Keratinocyte (primary cell): Measurements from ENCODE around the gene AKAP13. TPM values are rescaled to one million over a fixed set of nuclear protein-coding genes. Genes with fewer than 3 reads are reported as not detected.

Experiments used
- DNase-seq: peaks from one replicate; pipeline ENCODE4 v3.0.0-alpha.2; 2011; ENCODE audit warnings: low read depth, missing footprints, low spot score
- FAIRE-seq: peaks from 2 replicates; lab custom pipeline; 2011; peaks lifted over from hg19 to GRCh38; lab: Jason Lieb, UNC
- H2AFZ ChIP-seq: 2 replicates; pipeline ENCODE4 v1.6.0; 2012; ENCODE audit warnings: low read length, control low read depth, inconsistent platforms; ENCODE audit not compliant: control insufficient read depth
- H3K27ac ChIP-seq: 2 replicates; pipeline ENCODE4 v1.5.1; 2011; ENCODE audit warnings: low read length; ENCODE audit not compliant: control insufficient read depth, insufficient read depth
- H3K27me3 ChIP-seq: 3 replicates; pipeline ENCODE4 v1.6.0; 2011; ENCODE audit warnings: low read length; ENCODE audit not compliant: control insufficient read depth, insufficient read depth; ENCODE audit errors: extremely low read depth
- H3K36me3 ChIP-seq, 2 experiments: 2 replicates in 1 of 2; 3 replicates in 1 of 2; pipeline ENCODE4 v1.5.1; 2011; ENCODE audit warnings: low read length in 2 of 2, mild to moderate bottlenecking in 1 of 2; ENCODE audit not compliant: control insufficient read depth in 2 of 2, insufficient read depth in 2 of 2; ENCODE audit errors: extremely low read depth in 1 of 2
- H3K4me1 ChIP-seq: 3 replicates; pipeline ENCODE4 v1.5.1; 2011; ENCODE audit warnings: low read length; ENCODE audit not compliant: control insufficient read depth, insufficient read depth; ENCODE audit errors: extremely low read depth
- H3K4me2 ChIP-seq: 3 replicates; pipeline ENCODE4 v1.6.0; 2011; ENCODE audit warnings: low read depth, low read length; ENCODE audit not compliant: control insufficient read depth, insufficient read depth; ENCODE audit errors: extremely low read depth
- H3K4me3 ChIP-seq, 3 experiments: fragments of 200-600 bp in 1 of 3; sonication (generic) in 1 of 3; 2 replicates in 2 of 3; 3 replicates in 1 of 3; pipeline ENCODE4 v1.5.1; 2011 to 2016; ENCODE audit warnings: low read length in 3 of 3, mild to moderate bottlenecking in 3 of 3, control low read depth in 2 of 3, inconsistent platforms in 1 of 3, low read depth in 1 of 3, mixed read lengths in 1 of 3, mixed run types in 1 of 3, moderate library complexity in 1 of 3; ENCODE audit not compliant: control insufficient read depth in 2 of 3, insufficient read depth in 2 of 3; ENCODE audit errors: extremely low read depth in 1 of 3
- H3K79me2 ChIP-seq: 2 replicates; pipeline ENCODE4 v1.6.0; 2012; ENCODE audit warnings: low read length; ENCODE audit not compliant: control insufficient read depth, insufficient read depth
- H3K9ac ChIP-seq: 3 replicates; pipeline ENCODE4 v1.6.0; 2011; ENCODE audit warnings: low read length; ENCODE audit not compliant: control insufficient read depth, insufficient read depth; ENCODE audit errors: extremely low read depth
- H3K9me1 ChIP-seq: 3 replicates; pipeline ENCODE4 v1.6.0; 2011; ENCODE audit warnings: low read length; ENCODE audit not compliant: control insufficient read depth, insufficient read depth; ENCODE audit errors: extremely low read depth
- H3K9me3 ChIP-seq: 2 replicates; pipeline ENCODE4 v1.5.1; 2012; ENCODE audit warnings: low read depth, low read length; ENCODE audit not compliant: control insufficient read depth
- H4K20me1 ChIP-seq: 3 replicates; pipeline ENCODE4 v1.6.0; 2011; ENCODE audit warnings: low read length; ENCODE audit not compliant: control insufficient read depth, insufficient read depth; ENCODE audit errors: extremely low read depth
- EZH2 ChIP-seq: IDR thresholded peaks from one replicate; pipeline ENCODE4 v1.6.1; 2012; ENCODE audit warnings: inconsistent platforms, mild to moderate bottlenecking, low read length, moderate library complexity
- dilution Hi-C: fragments of 300-500 bp; cut with MboI; formaldehyde crosslinking; loops from one replicate; pipeline ENCODE4 v1.7.0; 2020; ENCODE audit warnings: low sequenced_read_pairs; ENCODE audit not compliant: extremely low pct_ligation_motif_present
- polyA plus RNA-seq, 5 experiments: library from polyadenylated mRNA; depleted of rRNA in 3 of 5; stranded (reverse) in 3 of 5; stranded (forward) in 1 of 5; unstranded in 1 of 5; fragments of >200 nt; gene quantifications; 1 replicate in 1 of 5; 2 replicates in 3 of 5; 3 replicates in 1 of 5; pipeline versions ENCODE4 v1.2.1 to v1.2.3, GENCODE V29; 2011 to 2012; ENCODE audit warnings: missing spikeins in 2 of 5, low read depth in 1 of 5, low replicate concordance in 1 of 5
- TF ChIP-seq, protein P1 (sequence below), 3 experiments: IDR thresholded peaks in 1 of 3; conservative IDR thresholded peaks in 1 of 3; optimal IDR thresholded peaks in 1 of 3; 2 replicates in 2 of 3; 3 replicates in 1 of 3; pipeline versions ENCODE3 to v1.5.1; 2011; ENCODE audit warnings: low read length in 3 of 3, mild to moderate bottlenecking in 3 of 3, moderate library complexity in 2 of 3, control low read depth in 1 of 3, inconsistent platforms in 1 of 3; ENCODE audit not compliant: insufficient read depth in 2 of 3; ENCODE audit errors: extremely low read depth in 1 of 3

The AKAP13 gene
- polyA plus RNA-seq, 1 donor (not counting 4 experiments of a cell fraction or from before 2014, with no cell fraction given) = 16.7 TPM

DNA sequence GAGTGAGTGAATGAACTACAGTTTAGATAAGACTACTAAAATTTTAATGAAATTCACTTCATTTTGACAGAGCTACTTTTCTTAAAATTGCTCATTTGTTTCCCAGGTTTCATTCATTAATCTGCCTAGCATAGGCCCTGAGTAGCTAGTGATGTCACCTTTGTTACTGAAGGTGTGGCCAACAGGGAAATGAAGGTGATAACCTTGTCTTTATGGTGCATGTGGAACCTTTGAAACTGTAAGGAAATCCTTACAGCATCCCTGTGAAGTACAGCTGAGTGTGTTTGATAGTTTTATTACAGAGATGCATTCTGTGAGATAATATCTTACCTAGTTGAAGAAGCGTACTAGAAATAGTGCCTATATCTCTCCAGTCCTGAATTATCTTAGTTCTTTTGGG is 112.9 kb downstream of the AKAP13 start:
- H3K79me2 ChIP-seq = peaks cover 55% of the 10 kb centered on the region

GRCh38 chr15:85494048-85494777 is 113.8 kb downstream of the AKAP13 start:
- no peaks in the 10 kb centered on the region for H4K20me1 ChIP-seq
- H3K9ac ChIP-seq = peak overlapping the region; percentile 42
- peak; percentile 68 for DNase-seq

More for the DNA sequence above, 112.9 kb downstream of the AKAP13 start:
- peak; percentile 17 for FAIRE-seq
- no peak overlapping the region for H3K9ac ChIP-seq
- no peaks in the 10 kb centered on the region for H3K9me3 ChIP-seq
- DNase-seq = no peak
- H3K27ac ChIP-seq = no peak overlapping the region
- H3K4me2 ChIP-seq = no peak overlapping the region
- no peaks in the 10 kb centered on the region for H3K36me3 ChIP-seq
- no peaks in the 10 kb centered on the region for H4K20me1 ChIP-seq
- H3K9me1 ChIP-seq = no peaks in the 10 kb centered on the region
- H3K4me1 ChIP-seq = peaks cover 15% of the 10 kb centered on the region
- H3K27me3 ChIP-seq = no peaks in the 10 kb centered on the region
- dilution Hi-C loops = no loop called here
- no peak overlapping the region for H2AFZ ChIP-seq
- no peak overlapping the region for H3K4me3 ChIP-seq
- no peak for TF ChIP-seq EZH2
- TF ChIP-seq, protein P1, sequence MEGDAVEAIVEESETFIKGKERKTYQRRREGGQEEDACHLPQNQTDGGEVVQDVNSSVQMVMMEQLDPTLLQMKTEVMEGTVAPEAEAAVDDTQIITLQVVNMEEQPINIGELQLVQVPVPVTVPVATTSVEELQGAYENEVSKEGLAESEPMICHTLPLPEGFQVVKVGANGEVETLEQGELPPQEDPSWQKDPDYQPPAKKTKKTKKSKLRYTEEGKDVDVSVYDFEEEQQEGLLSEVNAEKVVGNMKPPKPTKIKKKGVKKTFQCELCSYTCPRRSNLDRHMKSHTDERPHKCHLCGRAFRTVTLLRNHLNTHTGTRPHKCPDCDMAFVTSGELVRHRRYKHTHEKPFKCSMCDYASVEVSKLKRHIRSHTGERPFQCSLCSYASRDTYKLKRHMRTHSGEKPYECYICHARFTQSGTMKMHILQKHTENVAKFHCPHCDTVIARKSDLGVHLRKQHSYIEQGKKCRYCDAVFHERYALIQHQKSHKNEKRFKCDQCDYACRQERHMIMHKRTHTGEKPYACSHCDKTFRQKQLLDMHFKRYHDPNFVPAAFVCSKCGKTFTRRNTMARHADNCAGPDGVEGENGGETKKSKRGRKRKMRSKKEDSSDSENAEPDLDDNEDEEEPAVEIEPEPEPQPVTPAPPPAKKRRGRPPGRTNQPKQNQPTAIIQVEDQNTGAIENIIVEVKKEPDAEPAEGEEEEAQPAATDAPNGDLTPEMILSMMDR (optimal IDR thresholded peaks at IDR 0.05 in 1 of 3, IDR thresholded peaks at IDR 0.05 in 1 of 3, conservative IDR thresholded peaks at IDR 0.05 in 1 of 3; ENCODE audit: extremely low read depth in 1 of 3, insufficient read depth in 2 of 3, low read length in 3 of 3) = no peak

More at GRCh38 chr15:85494048-85494777, 113.8 kb downstream of the AKAP13 start:
- Histone ChIP-seq H3K9me1 (no peaks in the 10 kb centered on the region), H3K27me3 (no peaks in the 10 kb centered on the region), H3K4me2 (peak overlapping the region; percentile 76), H3K27ac (peak overlapping the region; percentile 75), H3K79me2 (peaks cover 61% of the 10 kb centered on the region), H2AFZ (no peak overlapping the region), H3K36me3 (no peaks in the 10 kb centered on the region), H3K4me3 (peak overlapping the region in 1 of 3 experiments; percentile 43), H3K9me3 (no peaks in the 10 kb centered on the region), H3K4me1 (peaks cover 15% of the 10 kb centered on the region)
- FAIRE-seq = peak; percentile 94
- TF ChIP-seq EZH2 = no peak
- TF ChIP-seq, protein P1 (optimal IDR thresholded peaks at IDR 0.05 in 1 of 3, IDR thresholded peaks at IDR 0.05 in 1 of 3, conservative IDR thresholded peaks at IDR 0.05 in 1 of 3; ENCODE audit: extremely low read depth in 1 of 3, insufficient read depth in 2 of 3, low read length in 3 of 3) = no peak
- dilution Hi-C loops = no loop called here
